ENCODE measurements around the gene TSHZ2.

The TSHZ2 gene

GRCh38 chr20:53174454-53174853 lies 202.3 kb downstream of the TSHZ2 start:
- H3K27ac ChIP-seq, result no peak overlapping the region
- DNase-seq (ENCODE audit: low spot score), result no peak
- TF ChIP-seq CTCF (IDR thresholded peaks at IDR 0.05), result no peak
- H3K4me3 ChIP-seq, result no peak overlapping the region

- DNase-seq (ENCODE audit: low spot score), result no peak
- Histone ChIP-seq H3K27ac (no peak overlapping the region), H3K4me3 (no peak overlapping the region)
- TF ChIP-seq CTCF (IDR thresholded peaks at IDR 0.05), result no peak
These were observed 203.1 kb downstream of the TSHZ2 start for GRCh38 chr20:53175135-53175780.

GRCh38 chr20:53176134-53176533 lies 204.0 kb downstream of the TSHZ2 start:
- Histone ChIP-seq H3K4me3 (no peak overlapping the region), H3K27ac (no peak overlapping the region)
- no peak for TF ChIP-seq CTCF (IDR thresholded peaks at IDR 0.05)
- DNase-seq (ENCODE audit: low spot score), result no peak

- H3K4me3 ChIP-seq, result no peak overlapping the region
- no peak overlapping the region for H3K27ac ChIP-seq
- no peak for DNase-seq (ENCODE audit: low spot score)
- TF ChIP-seq CTCF (IDR thresholded peaks at IDR 0.05), result no peak
These were observed 205.5 kb downstream of the TSHZ2 start for GRCh38 chr20:53177687-53178086.

- no peak for TF ChIP-seq CTCF (IDR thresholded peaks at IDR 0.05)
- no peak for DNase-seq (ENCODE audit: low spot score)
- no peak overlapping the region for H3K4me3 ChIP-seq
- no peak overlapping the region for H3K27ac ChIP-seq
These were observed 207.6 kb downstream of the TSHZ2 start for GRCh38 chr20:53179749-53180148.

- H3K27ac ChIP-seq, result no peak overlapping the region
- H3K4me3 ChIP-seq, result no peak overlapping the region
- DNase-seq (ENCODE audit: low spot score), result no peak
- no peak for TF ChIP-seq CTCF (IDR thresholded peaks at IDR 0.05)
These were observed 208.8 kb downstream of the TSHZ2 start for GRCh38 chr20:53180928-53181362.

GRCh38 chr20:53181866-53182376 lies 209.8 kb downstream of the TSHZ2 start:
- no peak for TF ChIP-seq CTCF (IDR thresholded peaks at IDR 0.05)
- no peak overlapping the region for H3K4me3 ChIP-seq
- no peak overlapping the region for H3K27ac ChIP-seq
- no peak for DNase-seq (ENCODE audit: low spot score)

All from coronary artery (tissue), 2 donors.